GM13977 (cell line): Measurements from ENCODE around the gene RAB3D.

ENCODE experiments used
- DNase-seq: peaks from one replicate; pipeline ENCODE4 v3.0.0; 2012; ENCODE audit warnings: low spot score
- CTCF ChIP-seq: IDR thresholded peaks from 2 replicates; pipeline ENCODE4 v1.5.1; 2012; ENCODE audit warnings: mild to moderate bottlenecking, control low read depth; ENCODE audit not compliant: insufficient read depth; ENCODE audit errors: extremely low read depth, missing control alignments
- in situ Hi-C: fragments of 300-500 bp; cut with MboI; formaldehyde crosslinking; loops from one replicate; pipeline ENCODE4 v1.12.0; 2022; ENCODE audit warnings: low sequenced_read_pairs, low pct_unique_long_range_greater_than_20kb, mixed read lengths, inconsistent platforms; ENCODE audit not compliant: unreplicated experiment

The RAB3D gene, protein sequence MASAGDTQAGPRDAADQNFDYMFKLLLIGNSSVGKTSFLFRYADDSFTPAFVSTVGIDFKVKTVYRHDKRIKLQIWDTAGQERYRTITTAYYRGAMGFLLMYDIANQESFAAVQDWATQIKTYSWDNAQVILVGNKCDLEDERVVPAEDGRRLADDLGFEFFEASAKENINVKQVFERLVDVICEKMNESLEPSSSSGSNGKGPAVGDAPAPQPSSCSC

GRCh38 chr19:11339254-11340098 is at the start of gene RAB3D:
Gene RAB3D, minus strand, starts transcription at chr19:11339657. Its CDS starts 2,258 bp downstream, at chr19:11337399.
- in situ Hi-C loops = no loop called here
- DNase-seq = peak; percentile 97
- no peak for TF ChIP-seq CTCF

GRCh38 chr19:11387162-11388034 is 47.9 kb upstream of the RAB3D start:
- in situ Hi-C loops = no loop called here
- no peak for DNase-seq
- no peak for TF ChIP-seq CTCF

DNA sequence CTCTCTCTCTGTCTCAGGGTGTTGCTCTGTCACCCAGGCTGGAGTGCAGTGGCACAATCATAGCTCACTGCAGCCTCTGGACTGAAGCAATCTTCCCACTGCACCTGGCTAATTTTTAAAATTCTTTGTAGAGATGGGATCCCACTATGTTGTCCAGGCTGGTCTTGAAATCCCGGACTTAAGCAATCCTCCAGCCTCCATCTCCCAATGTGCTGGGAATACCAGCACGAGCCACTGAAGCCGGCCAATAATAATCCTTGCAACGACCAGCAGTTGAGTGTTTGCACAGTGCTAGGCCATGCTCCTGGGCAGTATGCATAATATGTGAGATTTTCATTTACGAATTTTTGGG is 45.3 kb upstream of the RAB3D start:
- no peak for DNase-seq
- TF ChIP-seq CTCF = no peak
- in situ Hi-C loops = no loop called here

DNA sequence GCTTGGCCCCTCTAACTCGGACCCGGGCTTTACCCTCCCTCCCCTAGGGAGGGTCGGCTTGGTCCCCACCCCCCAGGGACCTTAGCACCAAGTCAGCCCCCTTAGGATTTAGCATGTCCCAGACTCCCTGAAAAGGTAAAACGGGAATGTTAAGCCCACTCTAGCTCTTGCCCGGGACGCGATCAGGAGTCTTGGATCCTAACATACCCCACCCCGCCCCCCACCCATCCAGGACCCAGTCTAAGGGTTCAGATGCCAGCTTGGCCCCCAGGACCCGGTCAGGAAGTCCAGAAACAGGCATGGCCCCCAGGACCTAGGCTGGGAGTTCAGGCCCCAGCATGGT is 44.2 kb upstream of the RAB3D start:
- DNase-seq = no peak
- in situ Hi-C loops = no loop called here

GRCh38 chr19:11382898-11383705 is 43.6 kb upstream of the RAB3D start:
- in situ Hi-C loops = no loop called here
- peak; percentile 68 for DNase-seq
- TF ChIP-seq CTCF = peak; percentile 83

More for the DNA sequence above, 44.2 kb upstream of the RAB3D start:
- TF ChIP-seq CTCF = no peak
